ENCODE measurements around the gene CD3D.

DNA sequence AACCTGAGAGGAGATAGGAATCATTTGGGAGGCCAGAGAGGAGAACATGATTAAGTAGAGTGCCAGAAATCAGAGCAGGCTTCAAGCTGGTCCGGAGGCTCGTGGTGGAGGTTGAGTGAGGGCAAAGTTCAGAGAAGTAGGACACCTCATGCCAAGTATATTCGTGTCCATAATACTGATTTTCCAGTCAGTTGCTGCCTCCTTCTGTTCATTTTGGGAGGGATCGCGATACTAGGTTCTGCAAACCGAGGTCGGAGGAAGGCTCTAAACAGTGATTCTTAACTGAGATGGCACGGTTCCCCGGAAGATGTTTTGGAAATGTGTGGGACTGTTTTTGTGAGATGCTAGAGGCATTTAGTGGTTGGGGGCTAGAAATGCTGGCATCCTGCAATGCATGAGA, 51.6 kb downstream of the CD3D start:
- TF ChIP-seq, protein P1, sequence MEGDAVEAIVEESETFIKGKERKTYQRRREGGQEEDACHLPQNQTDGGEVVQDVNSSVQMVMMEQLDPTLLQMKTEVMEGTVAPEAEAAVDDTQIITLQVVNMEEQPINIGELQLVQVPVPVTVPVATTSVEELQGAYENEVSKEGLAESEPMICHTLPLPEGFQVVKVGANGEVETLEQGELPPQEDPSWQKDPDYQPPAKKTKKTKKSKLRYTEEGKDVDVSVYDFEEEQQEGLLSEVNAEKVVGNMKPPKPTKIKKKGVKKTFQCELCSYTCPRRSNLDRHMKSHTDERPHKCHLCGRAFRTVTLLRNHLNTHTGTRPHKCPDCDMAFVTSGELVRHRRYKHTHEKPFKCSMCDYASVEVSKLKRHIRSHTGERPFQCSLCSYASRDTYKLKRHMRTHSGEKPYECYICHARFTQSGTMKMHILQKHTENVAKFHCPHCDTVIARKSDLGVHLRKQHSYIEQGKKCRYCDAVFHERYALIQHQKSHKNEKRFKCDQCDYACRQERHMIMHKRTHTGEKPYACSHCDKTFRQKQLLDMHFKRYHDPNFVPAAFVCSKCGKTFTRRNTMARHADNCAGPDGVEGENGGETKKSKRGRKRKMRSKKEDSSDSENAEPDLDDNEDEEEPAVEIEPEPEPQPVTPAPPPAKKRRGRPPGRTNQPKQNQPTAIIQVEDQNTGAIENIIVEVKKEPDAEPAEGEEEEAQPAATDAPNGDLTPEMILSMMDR (IDR thresholded peaks at IDR 0.05; ENCODE audit: low read depth, low read length): peak; percentile 57
- TF ChIP-seq EZH2phosphoT487 (IDR thresholded peaks at IDR 0.05; ENCODE audit: low read depth): no peak
